CD14-positive monocyte (primary cell): Measurements from ENCODE around the gene TRIM62. TPM values are rescaled to one million over a fixed set of nuclear protein-coding genes. Genes with fewer than 3 reads are reported as not detected.

Experiments used
- DNase-seq, 3 donors: peaks; one replicate each; pipeline ENCODE4 v3.0.0-alpha.2; 2011 to 2022
- H2AFZ ChIP-seq: 2 replicates; pipeline ENCODE4 v1.6.0; 2012; ENCODE audit warnings: mild to moderate bottlenecking, low read depth, low read length, inconsistent platforms; ENCODE audit not compliant: insufficient read depth, poor library complexity, severe bottlenecking
- H3K27ac ChIP-seq, 2 donors: 1 replicate in 1 of 2; 2 replicates in 1 of 2; pipeline ENCODE4 v1.5.1; 2012 to 2013; ENCODE audit warnings: low read length in 2 of 2, control low read depth in 1 of 2, inconsistent platforms in 1 of 2, low read depth in 1 of 2, mild to moderate bottlenecking in 1 of 2
- H3K27me3 ChIP-seq, 2 donors: one replicate each; pipeline versions ENCODE4 v1.6.0 to v1.6.1; 2011 to 2013; ENCODE audit warnings: low read length in 2 of 2; ENCODE audit not compliant: control insufficient read depth in 2 of 2, insufficient read depth in 2 of 2
- H3K36me3 ChIP-seq, 2 donors: replicated peaks in 1 of 2; 1 replicate in 1 of 2; 2 replicates in 1 of 2; pipeline versions ENCODE4 v1.5.1 to v1.6.1; 2012 to 2013; ENCODE audit warnings: low read length in 2 of 2, control low read depth in 1 of 2, inconsistent platforms in 1 of 2, mild to moderate bottlenecking in 1 of 2; ENCODE audit not compliant: insufficient read depth in 2 of 2, control insufficient read depth in 1 of 2
- H3K4me1 ChIP-seq, 2 donors: 1 replicate in 1 of 2; 2 replicates in 1 of 2; pipeline versions ENCODE4 v1.5.1 to v1.6.1; 2012 to 2013; ENCODE audit warnings: low read length in 2 of 2, control low read depth in 1 of 2, inconsistent platforms in 1 of 2, mild to moderate bottlenecking in 1 of 2, moderate library complexity in 1 of 2; ENCODE audit not compliant: insufficient read depth in 2 of 2, control insufficient read depth in 1 of 2
- H3K4me2 ChIP-seq: replicated peaks from 2 replicates; pipeline ENCODE3; 2012; ENCODE audit warnings: low read length, moderate library complexity, mild to moderate bottlenecking; ENCODE audit not compliant: poor library complexity, severe bottlenecking; ENCODE audit errors: extremely low read depth
- H3K4me3 ChIP-seq, 3 experiments: fragments of 200-600 bp in 1 of 3; sonication (generic) in 1 of 3; replicated peaks in 1 of 3; 1 replicate in 2 of 3; 2 replicates in 1 of 3; pipeline ENCODE4 v1.5.1; 2011 to 2013; ENCODE audit warnings: low read length in 3 of 3, mild to moderate bottlenecking in 3 of 3, control low read depth in 2 of 3, low read depth in 2 of 3, inconsistent platforms in 1 of 3, moderate library complexity in 1 of 3
- H3K79me2 ChIP-seq: 2 replicates; pipeline ENCODE4 v1.6.0; 2012; ENCODE audit warnings: mild to moderate bottlenecking, control low read depth, inconsistent platforms, low read length, moderate library complexity; ENCODE audit not compliant: insufficient read depth
- H3K9ac ChIP-seq: 2 replicates; pipeline ENCODE4 v1.6.0; 2017; ENCODE audit warnings: low read length, mild to moderate bottlenecking; ENCODE audit not compliant: insufficient read depth, poor library complexity, severe bottlenecking
- H3K9me3 ChIP-seq, 2 donors: replicated peaks in 1 of 2; 1 replicate in 1 of 2; 2 replicates in 1 of 2; pipeline versions ENCODE4 v1.5.1 to v1.6.1; 2012 to 2013; ENCODE audit warnings: low read length in 2 of 2, control low read depth in 1 of 2; ENCODE audit not compliant: control insufficient read depth in 1 of 2, insufficient read depth in 1 of 2
- H4K20me1 ChIP-seq: 2 replicates; pipeline ENCODE4 v1.6.0; 2012; ENCODE audit warnings: mild to moderate bottlenecking, low read length, control low read depth, moderate library complexity; ENCODE audit not compliant: insufficient read depth
- H3K27ac Mint-ChIP-seq, 7 donors: one replicate each; pipeline ENCODE4 v1.8.0; 2020; ENCODE audit warnings: mild to moderate bottlenecking in 7 of 7, mixed read lengths in 7 of 7, moderate library complexity in 6 of 7, inconsistent platforms in 2 of 7
- H3K27me3 Mint-ChIP-seq, 3 donors: one replicate each; pipeline ENCODE4 v1.8.0; 2021 to 2022; ENCODE audit warnings: low read depth in 3 of 3, mild to moderate bottlenecking in 3 of 3, mixed read lengths in 3 of 3, moderate library complexity in 3 of 3, inconsistent platforms in 1 of 3
- H3K36me3 Mint-ChIP-seq, 2 donors: one replicate each; pipeline ENCODE4 v1.8.0; 2020; ENCODE audit warnings: mixed read lengths in 2 of 2, inconsistent platforms in 1 of 2, mild to moderate bottlenecking in 1 of 2
- H3K4me1 Mint-ChIP-seq: one replicate; pipeline ENCODE4 v1.8.0; 2020; ENCODE audit warnings: mild to moderate bottlenecking, mixed read lengths
- H3K4me3 Mint-ChIP-seq, 2 donors: one replicate each; pipeline ENCODE4 v1.8.0; 2020; ENCODE audit warnings: mild to moderate bottlenecking in 2 of 2, mixed read lengths in 2 of 2, moderate library complexity in 1 of 2
- H3K9me3 Mint-ChIP-seq, 7 donors: one replicate each; pipeline ENCODE4 v1.8.0; 2020 to 2022; ENCODE audit warnings: mixed read lengths in 7 of 7, mild to moderate bottlenecking in 6 of 7, moderate library complexity in 6 of 7, inconsistent platforms in 2 of 7
- WGBS: methylation state at CpG from one replicate; pipeline ENCODE4 v1.1.5; 2013; ENCODE audit warnings: missing lambda C conversion rate; ENCODE audit not compliant: insufficient coverage; 5-methylcytosine and 5-hydroxymethylcytosine counted together
- intact Hi-C, 2 donors: fragments of 100-400 bp; cut with micrococcal nuclease; formaldehyde crosslinking; loops; one replicate each; pipeline versions ENCODE4 v1.15.0 to v1.15.1; 2023
- polyA plus RNA-seq, 3 donors: library from polyadenylated mRNA; depleted of rRNA in 1 of 3; unstranded in 2 of 3; stranded (reverse) in 1 of 3; fragments of 300-500 nt in 2 of 3; fragments of >200 nt in 1 of 3; fragmentation: Illumina TruSeq in 2 of 3; gene quantifications; 1 replicate in 2 of 3; 2 replicates in 1 of 3; pipeline ENCODE4 v1.2.3, GENCODE V29; 2012 to 2021
- TF ChIP-seq, protein P1 (sequence below): fragments of 200-600 bp; IDR thresholded peaks from one replicate; pipeline ENCODE4 v1.8.0; 2022; ENCODE audit warnings: antibody characterized with exemption, mild to moderate bottlenecking

The TRIM62 gene
- polyA plus RNA-seq, 3 donors: 1.7 to 8.1 (median 2.1) TPM

DNA sequence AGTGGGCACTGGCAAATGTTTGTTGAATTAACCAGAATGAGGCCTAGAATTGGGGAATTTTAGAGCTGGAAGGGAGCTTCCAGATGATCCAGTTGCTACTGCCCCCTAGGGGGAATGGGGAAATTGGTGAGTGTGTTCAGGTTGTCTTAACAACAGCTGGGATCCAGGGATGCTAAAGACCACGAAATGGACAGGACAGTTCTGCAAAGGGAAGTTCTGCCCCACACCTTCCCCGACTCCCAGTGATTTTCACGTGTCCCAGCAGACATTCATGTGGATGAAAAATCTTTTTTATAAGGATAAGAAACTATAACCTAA lies 33.9 kb downstream of the TRIM62 start:
- Mint-ChIP-seq H3K27ac (no peak overlapping the region), H3K9me3 (no peaks in the 10 kb centered on the region), H3K36me3 (peaks cover 26 to 56% of the 10 kb centered on the region in 2 donors), H3K27me3 (peaks cover 0 to 4% (median 3%) of the 10 kb centered on the region in 3 donors), H3K4me1 (no peaks in the 10 kb centered on the region), H3K4me3 (no peak overlapping the region)
- TF ChIP-seq, protein P1, sequence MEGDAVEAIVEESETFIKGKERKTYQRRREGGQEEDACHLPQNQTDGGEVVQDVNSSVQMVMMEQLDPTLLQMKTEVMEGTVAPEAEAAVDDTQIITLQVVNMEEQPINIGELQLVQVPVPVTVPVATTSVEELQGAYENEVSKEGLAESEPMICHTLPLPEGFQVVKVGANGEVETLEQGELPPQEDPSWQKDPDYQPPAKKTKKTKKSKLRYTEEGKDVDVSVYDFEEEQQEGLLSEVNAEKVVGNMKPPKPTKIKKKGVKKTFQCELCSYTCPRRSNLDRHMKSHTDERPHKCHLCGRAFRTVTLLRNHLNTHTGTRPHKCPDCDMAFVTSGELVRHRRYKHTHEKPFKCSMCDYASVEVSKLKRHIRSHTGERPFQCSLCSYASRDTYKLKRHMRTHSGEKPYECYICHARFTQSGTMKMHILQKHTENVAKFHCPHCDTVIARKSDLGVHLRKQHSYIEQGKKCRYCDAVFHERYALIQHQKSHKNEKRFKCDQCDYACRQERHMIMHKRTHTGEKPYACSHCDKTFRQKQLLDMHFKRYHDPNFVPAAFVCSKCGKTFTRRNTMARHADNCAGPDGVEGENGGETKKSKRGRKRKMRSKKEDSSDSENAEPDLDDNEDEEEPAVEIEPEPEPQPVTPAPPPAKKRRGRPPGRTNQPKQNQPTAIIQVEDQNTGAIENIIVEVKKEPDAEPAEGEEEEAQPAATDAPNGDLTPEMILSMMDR: no peak
- Histone ChIP-seq H3K27ac (no peak overlapping the region), H3K9me3 (no peaks in the 10 kb centered on the region), H3K4me1 (no peaks in the 10 kb centered on the region), H3K79me2 (no peaks in the 10 kb centered on the region), H3K4me3 (no peak overlapping the region), H3K27me3 (no peaks in the 10 kb centered on the region), H3K36me3 (peaks cover 14 to 50% of the 10 kb centered on the region in 2 donors), H3K4me2 (no peak overlapping the region), H3K9ac (no peak overlapping the region), H4K20me1 (no peaks in the 10 kb centered on the region), H2AFZ (no peak overlapping the region)
- intact Hi-C loops: no loop called here
- WGBS: no CpG with 5 or more reads among the region's 3 CpGs
- no peak for DNase-seq

DNA sequence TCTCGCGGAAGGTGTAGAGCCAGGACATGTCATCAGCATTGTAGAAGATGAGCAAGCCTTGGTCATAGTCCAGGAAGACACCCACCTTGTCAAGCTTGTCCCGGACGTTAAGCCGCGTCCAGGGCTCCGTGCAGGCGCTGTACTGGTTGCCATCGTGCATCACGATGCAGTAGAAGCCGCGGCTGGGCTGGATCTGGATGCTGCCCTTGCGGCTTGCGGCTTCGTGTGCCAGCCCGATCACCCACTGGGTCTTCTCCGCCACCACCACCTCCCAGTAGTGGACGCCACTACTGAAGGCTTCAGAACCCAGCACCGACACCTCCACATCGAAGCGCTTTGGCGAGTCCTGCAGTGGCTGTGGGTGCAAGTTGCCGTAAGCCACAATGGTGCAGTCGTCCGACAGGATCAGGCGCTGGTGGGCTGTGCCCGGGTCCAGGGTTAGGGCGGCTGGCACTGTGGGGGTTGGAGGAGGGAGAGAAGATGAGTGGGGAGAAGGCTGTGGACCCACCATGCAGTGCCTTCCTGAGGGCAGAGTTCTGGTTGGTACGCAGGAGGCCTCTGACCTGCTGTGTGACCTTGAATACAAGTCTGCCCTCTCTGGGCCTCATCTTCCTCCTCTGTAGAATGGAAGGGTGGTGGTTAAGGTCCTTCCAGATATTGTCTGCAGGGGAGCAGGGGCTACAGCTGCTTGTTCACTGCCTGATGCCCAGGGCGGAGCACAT lies 34.4 kb downstream of the TRIM62 start:
- Histone ChIP-seq H3K36me3 (peaks cover 14 to 50% of the 10 kb centered on the region in 2 donors), H3K4me3 (no peak overlapping the region), H3K9me3 (no peaks in the 10 kb centered on the region), H3K4me1 (no peaks in the 10 kb centered on the region), H3K9ac (no peak overlapping the region), H3K79me2 (no peaks in the 10 kb centered on the region), H3K4me2 (no peak overlapping the region), H4K20me1 (no peaks in the 10 kb centered on the region), H2AFZ (no peak overlapping the region), H3K27ac (no peak overlapping the region), H3K27me3 (no peaks in the 10 kb centered on the region)
- no peak for DNase-seq
- intact Hi-C loops: no loop called here
- no peaks in the 10 kb centered on the region for H3K4me1 Mint-ChIP-seq
- no peak overlapping the region for H3K27ac Mint-ChIP-seq
- no peak overlapping the region for H3K4me3 Mint-ChIP-seq
- peaks cover 0 to 4% (median 4%) of the 10 kb centered on the region in 3 donors for H3K27me3 Mint-ChIP-seq
- WGBS: 99% methylated on average over 28 of the region's 30 CpGs
- peaks cover 26 to 56% of the 10 kb centered on the region in 2 donors for H3K36me3 Mint-ChIP-seq
- TF ChIP-seq, protein P1: no peak
- H3K9me3 Mint-ChIP-seq: no peaks in the 10 kb centered on the region
